Common myeloid progenitor, CD34-positive (primary cell): ENCODE measurements around the gene FBXO34.

Source experiments
- CTCF ChIA-PET: fragments of 350-600 bp; sonication (Branson Sonifier 250); formaldehyde crosslinking; loops from one replicate; lab custom pipeline; 2021; ENCODE audit warnings: antibody characterized with exemption; lab: Charles Lee
- POLR2A ChIA-PET: fragments of 350-600 bp; sonication (Branson Sonifier 250); formaldehyde crosslinking; loops from one replicate; lab custom pipeline; 2021; ENCODE audit warnings: antibody characterized with exemption; lab: Charles Lee
- DNase-seq, 3 donors: peaks; one replicate each; pipeline versions ENCODE4 v3.0.0 to v3.0.0-alpha.2; 2013
- H3K27ac ChIP-seq, 2 experiments: 1 replicate in 1 of 2; 2 replicates in 1 of 2; pipeline ENCODE4 v1.7.0; 2013; ENCODE audit warnings: inconsistent platforms in 2 of 2, low read length in 2 of 2, mild to moderate bottlenecking in 2 of 2, low read depth in 1 of 2, moderate library complexity in 1 of 2; ENCODE audit not compliant: severe bottlenecking in 2 of 2, insufficient read depth in 1 of 2, poor library complexity in 1 of 2
- H3K27me3 ChIP-seq, 5 experiments: replicated peaks in 2 of 5; 1 replicate in 3 of 5; 2 replicates in 2 of 5; pipeline versions ENCODE4 v1.6.1 to v1.7.0; 2013; ENCODE audit warnings: low read length in 4 of 5, mild to moderate bottlenecking in 2 of 5, moderate library complexity in 2 of 5, inconsistent platforms in 1 of 5; ENCODE audit not compliant: insufficient read depth in 5 of 5, control insufficient read depth in 4 of 5
- H3K36me3 ChIP-seq, 4 experiments: 1 replicate in 2 of 4; 2 replicates in 2 of 4; pipeline versions ENCODE4 v1.6.1 to v1.7.0; 2013; ENCODE audit warnings: low read length in 3 of 4, control low read depth in 1 of 4, mild to moderate bottlenecking in 1 of 4; ENCODE audit not compliant: control insufficient read depth in 4 of 4, insufficient read depth in 4 of 4
- H3K4me1 ChIP-seq, 4 experiments: 1 replicate in 3 of 4; 2 replicates in 1 of 4; pipeline versions ENCODE4 v1.6.1 to v1.7.1; 2013; ENCODE audit warnings: low read length in 3 of 4, mild to moderate bottlenecking in 3 of 4, control low read depth in 1 of 4, inconsistent platforms in 1 of 4, moderate library complexity in 1 of 4; ENCODE audit not compliant: control insufficient read depth in 4 of 4, insufficient read depth in 4 of 4; ENCODE audit errors: control extremely low read depth in 1 of 4
- H3K4me3 ChIP-seq, 7 experiments: 1 replicate in 4 of 7; 2 replicates in 3 of 7; pipeline versions ENCODE4 v1.5.1 to v1.7.0; 2013; ENCODE audit warnings: mild to moderate bottlenecking in 7 of 7, low read length in 6 of 7, moderate library complexity in 6 of 7, inconsistent platforms in 2 of 7, low read depth in 2 of 7, control low read depth in 1 of 7; ENCODE audit not compliant: insufficient read depth in 4 of 7, control insufficient read depth in 1 of 7; ENCODE audit errors: extremely low read depth in 1 of 7
- H3K9me3 ChIP-seq, 5 experiments: 1 replicate in 4 of 5; 2 replicates in 1 of 5; pipeline versions ENCODE4 v1.6.1 to v1.7.1; 2013; ENCODE audit warnings: low read length in 4 of 5, mild to moderate bottlenecking in 2 of 5, inconsistent platforms in 1 of 5, low read depth in 1 of 5, moderate library complexity in 1 of 5; ENCODE audit not compliant: control insufficient read depth in 4 of 5, insufficient read depth in 2 of 5; ENCODE audit errors: control extremely low read depth in 1 of 5
- WGBS: methylation state at CpG from one replicate; pipeline ENCODE4 v1.1.5; 2013; ENCODE audit not compliant: insufficient coverage; 5-methylcytosine and 5-hydroxymethylcytosine counted together

Gene FBXO34

DNA sequence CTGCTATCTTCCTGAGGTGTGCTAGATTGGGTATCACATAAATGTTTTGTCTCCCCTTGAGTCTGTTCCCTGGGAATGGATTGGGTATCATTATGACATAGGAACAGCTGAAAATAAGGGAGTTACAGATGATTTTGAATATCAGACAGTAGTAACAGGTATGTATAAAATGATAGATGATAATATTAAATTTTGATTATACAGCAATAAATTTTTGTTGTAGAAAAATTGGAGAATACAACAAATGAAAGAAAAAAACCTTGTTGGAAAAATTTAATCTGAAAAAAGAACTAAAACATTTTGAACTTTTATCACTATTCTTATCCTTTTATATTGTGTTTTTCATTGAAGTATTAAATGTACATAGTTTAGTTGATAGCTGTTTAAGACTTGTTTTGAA lies 43.2 kb downstream of the FBXO34 start:
- Histone ChIP-seq H3K4me3 (no peak overlapping the region), H3K9me3 (peaks cover 1 to 37% (median 14%) of the 10 kb centered on the region in 5 experiments), H3K27ac (no peak overlapping the region), H3K36me3 (peaks cover 0 to 34% (median 8%) of the 10 kb centered on the region in 4 experiments), H3K4me1 (no peaks in the 10 kb centered on the region), H3K27me3 (no peaks in the 10 kb centered on the region)
- ChIA-PET POLR2A (interaction anchor here (0.6 kb wide), 1 partner anchor 10 kb away, joined by 3 read pairs; no protein-coding TSS in a partner anchor), CTCF (interaction anchor here (0.9 to 1.4 kb wide), 3 partner anchors 11 to 40 kb away, joined by 3 to 6 read pairs (median 3); no protein-coding TSS in a partner anchor)
- DNase-seq = no peak

GRCh38 chr14:55316564-55316963 lies 45.3 kb downstream of the FBXO34 start:
- ChIA-PET POLR2A (interaction anchor here (0.7 kb wide), 1 partner anchor 69 kb away, joined by 4 read pairs; no protein-coding TSS in a partner anchor), CTCF (interaction anchor here (0.6 to 2.3 kb wide), 5 partner anchors 12 to 46 kb away, joined by 3 to 7 read pairs (median 4); partner anchors contain the start of gene FBXO34)
- peaks cover 0 to 31% (median 9%) of the 10 kb centered on the region in 4 experiments for H3K36me3 ChIP-seq

DNA sequence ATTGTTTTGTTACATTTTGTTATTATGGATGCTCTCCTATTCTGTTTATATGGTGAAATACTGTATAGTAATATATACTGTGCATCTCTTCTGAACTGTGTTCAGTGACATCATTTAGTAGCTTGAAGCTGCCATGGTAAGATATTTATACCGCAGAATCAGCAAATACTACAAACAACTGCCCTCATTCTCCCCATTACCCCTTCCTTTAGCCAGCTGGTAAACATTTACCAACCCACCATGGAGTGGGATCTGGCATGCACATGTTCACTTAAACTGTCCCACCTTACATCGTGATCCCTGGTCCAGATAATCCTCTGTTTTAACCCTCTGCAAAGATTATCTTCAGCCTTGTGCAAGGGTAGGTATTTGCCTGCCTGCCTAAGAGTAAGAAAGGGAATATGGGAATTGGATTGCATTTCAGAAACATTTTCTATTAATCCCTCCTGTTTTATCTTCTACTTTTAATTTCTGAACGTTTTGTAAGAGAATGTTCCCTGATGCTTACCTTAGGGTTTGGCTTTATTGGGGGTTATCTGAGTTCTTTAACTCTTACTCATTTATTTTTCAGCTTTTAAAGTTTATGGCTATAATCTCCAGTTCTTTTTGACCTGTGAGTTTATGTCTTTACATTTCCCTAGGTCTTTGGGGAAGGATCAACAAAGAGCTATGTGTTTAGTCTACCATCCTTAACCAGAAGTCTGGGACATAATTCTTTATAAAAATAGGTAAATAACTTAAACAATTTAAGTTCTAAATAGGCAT lies 46.5 kb downstream of the FBXO34 start:
- Histone ChIP-seq H3K4me3 (no peak overlapping the region), H3K4me1 (no peaks in the 10 kb centered on the region), H3K9me3 (peaks cover 0 to 25% (median 3%) of the 10 kb centered on the region in 5 experiments), H3K36me3 (peaks cover 0 to 23% (median 9%) of the 10 kb centered on the region in 4 experiments), H3K27ac (no peak overlapping the region), H3K27me3 (no peaks in the 10 kb centered on the region)
- POLR2A ChIA-PET = interaction anchor here (0.5 to 0.6 kb wide), 2 partner anchors 15 to 23 kb away, joined by 4 to 5 read pairs; no protein-coding TSS in a partner anchor
- CTCF ChIA-PET = interaction anchor here (0.7 to 2.3 kb wide), 3 partner anchors 37 to 104 kb away, joined by 3 to 7 read pairs (median 3); partner anchors contain the start of gene FBXO34
- 100% methylated on average over 1 of the region's 3 CpGs for WGBS
- DNase-seq = no peak

More at GRCh38 chr14:55316564-55316963, 45.3 kb downstream of the FBXO34 start:
- H3K27me3 ChIP-seq = no peaks in the 10 kb centered on the region
- H3K4me3 ChIP-seq = no peak overlapping the region
- 100% methylated on average over 3 of the region's 4 CpGs for WGBS
- no peak for DNase-seq
- peaks cover 0 to 33% (median 11%) of the 10 kb centered on the region in 5 experiments for H3K9me3 ChIP-seq
- H3K27ac ChIP-seq = no peak overlapping the region
- H3K4me1 ChIP-seq = no peaks in the 10 kb centered on the region

DNA sequence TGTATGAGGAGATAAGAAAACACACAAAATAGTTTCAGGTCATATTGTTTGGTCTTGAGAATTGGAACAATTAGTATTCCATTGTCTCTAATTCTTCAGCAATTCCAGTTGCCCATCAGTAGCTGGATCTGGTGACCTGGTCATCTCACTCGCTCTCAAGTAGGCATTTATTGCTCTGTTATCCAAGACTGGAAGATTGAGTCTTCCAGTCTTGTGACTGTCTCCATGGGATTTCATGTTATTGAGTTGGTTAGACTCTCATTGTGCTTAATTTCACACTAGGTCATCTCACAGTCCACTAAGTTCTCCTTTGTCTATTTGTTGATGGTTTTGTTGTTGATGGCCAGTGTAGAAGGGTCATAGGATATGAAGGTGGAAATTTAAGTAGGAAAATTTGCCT lies 47.5 kb downstream of the FBXO34 start:
- 100% methylated on average over 1 of the region's 1 CpG for WGBS
- no peaks in the 10 kb centered on the region for H3K27me3 ChIP-seq
- no peak overlapping the region for H3K4me3 ChIP-seq
- peaks cover 0 to 16% (median 0%) of the 10 kb centered on the region in 5 experiments for H3K9me3 ChIP-seq
- no peak overlapping the region for H3K27ac ChIP-seq
- H3K4me1 ChIP-seq = no peaks in the 10 kb centered on the region
- ChIA-PET CTCF (interaction anchor here (0.6 to 2.3 kb wide), 4 partner anchors 27 to 105 kb away, joined by 3 to 7 read pairs (median 3); no protein-coding TSS in a partner anchor), POLR2A (interaction anchor here (0.5 kb wide), 1 partner anchor 24 kb away, joined by 4 read pairs; no protein-coding TSS in a partner anchor)
- H3K36me3 ChIP-seq = peaks cover 0 to 22% (median 8%) of the 10 kb centered on the region in 4 experiments
- no peak for DNase-seq

DNA sequence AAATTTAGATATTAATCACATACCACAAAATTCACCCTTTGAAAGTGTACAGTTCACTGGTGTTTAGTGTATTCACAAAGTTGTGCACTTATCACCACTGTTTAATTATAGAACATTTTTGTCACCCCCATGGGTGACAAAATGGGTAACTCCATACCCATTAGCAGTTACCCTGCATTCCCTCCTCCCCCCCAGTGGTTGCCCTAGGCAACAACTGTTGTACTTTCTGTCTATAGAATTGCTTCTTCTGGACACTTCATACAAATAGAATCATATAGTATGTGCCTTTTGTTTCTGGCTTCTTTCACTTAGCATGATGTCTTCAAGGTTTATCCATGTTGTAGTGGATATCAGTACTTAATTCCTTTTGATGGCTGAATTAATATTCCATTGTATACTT lies 52.7 kb downstream of the FBXO34 start:
- Histone ChIP-seq H3K4me3 (no peak overlapping the region), H3K36me3 (peaks cover 0 to 4% (median 0%) of the 10 kb centered on the region in 4 experiments), H3K27me3 (no peaks in the 10 kb centered on the region), H3K27ac (no peak overlapping the region), H3K4me1 (no peaks in the 10 kb centered on the region), H3K9me3 (no peaks in the 10 kb centered on the region)
- ChIA-PET POLR2A (no interaction called here), CTCF (no interaction called here)
- DNase-seq = no peak

DNA sequence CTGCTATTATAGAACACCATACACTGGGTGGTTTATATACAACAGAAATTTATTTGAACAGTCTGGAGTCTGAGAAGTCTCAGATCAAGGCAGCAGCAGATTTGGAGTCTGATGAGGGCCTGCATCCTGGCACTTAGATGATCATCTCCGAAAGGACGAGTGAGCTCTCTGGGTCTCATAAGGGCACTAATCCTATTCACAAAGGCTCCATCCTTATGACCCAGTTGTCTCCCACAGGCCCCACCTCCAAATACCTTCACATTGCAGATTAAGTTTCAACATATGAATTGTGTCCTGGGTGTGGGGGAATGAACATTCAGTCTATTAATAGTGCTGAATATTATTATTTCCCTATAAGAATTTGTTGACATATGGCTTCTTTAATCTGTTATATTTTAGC lies 53.6 kb downstream of the FBXO34 start:
- DNase-seq = no peak
- Histone ChIP-seq H3K27ac (no peak overlapping the region), H3K4me3 (no peak overlapping the region), H3K27me3 (no peaks in the 10 kb centered on the region), H3K9me3 (no peaks in the 10 kb centered on the region), H3K4me1 (no peaks in the 10 kb centered on the region), H3K36me3 (peaks cover 0 to 4% (median 0%) of the 10 kb centered on the region in 4 experiments)
- 92% methylated on average over 2 of the region's 2 CpGs for WGBS
- ChIA-PET CTCF (no interaction called here), POLR2A (no interaction called here)

DNA sequence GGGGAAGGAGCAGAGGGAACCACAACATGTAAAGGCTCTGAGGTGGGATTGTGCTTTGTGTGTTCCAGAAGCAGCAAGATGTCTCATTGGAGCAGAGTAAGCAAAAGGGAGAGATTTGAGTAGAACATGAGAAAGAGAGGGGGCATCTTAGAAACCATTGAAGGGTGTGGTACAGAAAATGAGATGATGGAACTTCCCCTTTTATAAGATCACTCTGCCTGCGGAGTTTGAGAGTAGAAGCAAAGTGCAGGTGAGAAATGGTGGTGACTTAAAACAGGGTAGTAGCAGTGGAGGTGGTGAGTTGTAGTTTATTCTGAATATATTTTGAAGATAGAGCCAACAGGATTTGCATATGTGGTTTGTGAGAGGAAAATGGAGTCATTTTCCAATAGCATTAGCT lies 56.0 kb downstream of the FBXO34 start:
- ChIA-PET CTCF (interaction anchor here (1.3 to 1.4 kb wide), 2 partner anchors 27 to 57 kb away, joined by 3 to 5 read pairs; no protein-coding TSS in a partner anchor), POLR2A (no interaction called here)
- Histone ChIP-seq H3K9me3 (no peaks in the 10 kb centered on the region), H3K36me3 (no peaks in the 10 kb centered on the region), H3K27ac (no peak overlapping the region), H3K4me3 (no peak overlapping the region), H3K4me1 (peaks cover 0 to under 1% (median 0%) of the 10 kb centered on the region in 4 experiments), H3K27me3 (no peaks in the 10 kb centered on the region)
- no CpG with 5 or more reads among the region's 1 CpG for WGBS
- DNase-seq = peak in 2 of 3 donors; percentile 50 to 67
